Loucy (cell line): Measurements from ENCODE around the gene GPRIN1.

Source experiments
- CTCF ChIP-seq: fragments of 200-600 bp; sonication (generic); conservative IDR thresholded peaks from 2 replicates; pipeline ENCODE4 v1.5.1; 2014; ENCODE audit warnings: mild to moderate bottlenecking, antibody characterized with exemption, low read length
- EZH2phosphoT487 ChIP-seq: fragments of 200-600 bp; IDR thresholded peaks from 2 replicates; pipeline ENCODE4 v1.6.1; 2018; ENCODE audit warnings: antibody characterized with exemption, mild to moderate bottlenecking, moderate library complexity, borderline replicate concordance

DNA sequence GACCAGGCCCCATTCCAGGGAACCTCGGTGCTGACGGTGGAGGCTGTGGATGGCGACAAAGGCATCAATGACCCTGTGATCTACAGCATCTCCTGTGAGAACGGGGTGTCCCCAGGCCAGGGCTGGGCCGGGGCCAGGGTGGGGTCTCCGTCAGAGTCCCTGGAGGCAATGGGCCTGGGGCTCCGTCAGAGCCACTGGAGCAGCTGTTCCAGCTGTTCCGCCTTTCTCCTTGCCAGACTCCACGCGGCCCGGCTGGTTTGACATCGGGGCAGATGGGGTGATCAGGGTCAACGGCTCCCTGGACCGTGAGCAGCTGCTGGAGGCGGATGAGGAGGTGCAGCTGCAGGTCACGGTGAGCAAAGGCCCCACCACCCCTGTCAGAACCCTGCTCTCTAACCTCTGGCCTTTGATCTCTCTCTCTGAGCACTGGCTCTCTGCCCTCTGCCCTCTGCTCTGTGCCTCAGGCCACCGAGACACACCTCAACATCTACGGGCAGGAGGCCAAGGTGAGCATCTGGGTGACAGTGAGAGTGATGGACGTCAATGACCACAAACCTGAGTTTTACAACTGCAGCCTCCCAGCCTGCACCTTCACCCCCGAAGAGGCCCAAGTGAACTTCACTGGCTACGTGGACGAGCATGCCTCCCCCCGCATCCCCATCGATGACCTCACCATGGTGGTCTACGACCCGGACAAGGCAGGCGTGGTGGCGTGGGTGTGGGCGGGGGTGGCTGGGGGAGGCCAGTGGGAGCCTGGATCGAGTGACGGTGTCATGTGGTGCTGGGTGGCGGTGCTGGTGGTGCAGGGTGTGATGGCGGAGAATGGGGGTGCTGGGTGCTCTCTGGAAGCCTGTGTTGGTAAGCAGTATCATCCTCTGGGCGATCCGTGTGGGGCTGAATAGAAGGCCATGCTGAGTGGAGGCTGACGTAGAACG is 34.2 kb downstream of the GPRIN1 start:
- TF ChIP-seq CTCF (no peak), EZH2phosphoT487 (no peak)
